ENCODE results near the gene SMARCA2.

DNA sequence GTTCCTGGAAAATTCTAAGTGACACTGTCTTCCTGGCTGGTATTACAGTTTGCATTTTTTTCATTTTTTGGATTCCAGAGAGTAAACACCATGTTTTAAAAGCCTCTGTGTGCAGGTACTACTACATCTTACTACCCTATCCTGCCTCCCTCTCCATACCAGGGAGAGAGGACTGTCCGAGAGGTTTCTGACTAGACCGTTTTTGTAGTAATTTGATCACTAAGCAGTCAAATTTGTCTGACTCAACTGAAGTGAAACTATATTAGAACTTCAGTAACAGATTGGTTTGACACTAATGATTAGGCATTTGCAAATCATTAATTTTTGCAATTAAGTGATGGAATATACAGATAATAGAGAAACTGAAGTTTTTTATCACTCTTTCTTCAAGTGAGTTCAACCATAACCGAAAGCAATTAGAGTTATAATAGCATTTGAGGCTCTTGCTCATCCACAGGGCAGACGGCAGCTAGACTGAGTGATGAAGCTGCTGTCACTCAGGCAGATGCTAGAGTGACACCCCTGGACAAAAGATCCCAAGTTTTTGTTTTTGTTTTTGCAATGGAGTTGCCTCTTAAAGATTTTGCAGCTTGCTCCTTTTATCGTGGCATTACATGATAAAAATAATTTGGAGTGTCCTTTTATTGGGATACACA lies 44.3 kb downstream of the SMARCA2 start:
- TF ChIP-seq, protein P1, sequence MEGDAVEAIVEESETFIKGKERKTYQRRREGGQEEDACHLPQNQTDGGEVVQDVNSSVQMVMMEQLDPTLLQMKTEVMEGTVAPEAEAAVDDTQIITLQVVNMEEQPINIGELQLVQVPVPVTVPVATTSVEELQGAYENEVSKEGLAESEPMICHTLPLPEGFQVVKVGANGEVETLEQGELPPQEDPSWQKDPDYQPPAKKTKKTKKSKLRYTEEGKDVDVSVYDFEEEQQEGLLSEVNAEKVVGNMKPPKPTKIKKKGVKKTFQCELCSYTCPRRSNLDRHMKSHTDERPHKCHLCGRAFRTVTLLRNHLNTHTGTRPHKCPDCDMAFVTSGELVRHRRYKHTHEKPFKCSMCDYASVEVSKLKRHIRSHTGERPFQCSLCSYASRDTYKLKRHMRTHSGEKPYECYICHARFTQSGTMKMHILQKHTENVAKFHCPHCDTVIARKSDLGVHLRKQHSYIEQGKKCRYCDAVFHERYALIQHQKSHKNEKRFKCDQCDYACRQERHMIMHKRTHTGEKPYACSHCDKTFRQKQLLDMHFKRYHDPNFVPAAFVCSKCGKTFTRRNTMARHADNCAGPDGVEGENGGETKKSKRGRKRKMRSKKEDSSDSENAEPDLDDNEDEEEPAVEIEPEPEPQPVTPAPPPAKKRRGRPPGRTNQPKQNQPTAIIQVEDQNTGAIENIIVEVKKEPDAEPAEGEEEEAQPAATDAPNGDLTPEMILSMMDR (IDR thresholded peaks at IDR 0.05): no peak
- no peak for TF ChIP-seq POLR2AphosphoS5 (IDR thresholded peaks at IDR 0.05)

Data from upper lobe of left lung (tissue), 4 donors.